ENCODE measurements around the gene MAST4. TPM values are rescaled to one million over a fixed set of nuclear protein-coding genes. Genes with fewer than 3 reads are reported as not detected.

Gene MAST4
- total RNA-seq, 5 donors from 2014 or later (not counting 1 experiment from before 2014, with no cell fraction given) = 26.1 to 35.5 (median 32.0) TPM

GRCh38 chr5:66810151-66810550 is 214.0 kb downstream of the MAST4 start:
- no peak overlapping the region for H3K27ac Mint-ChIP-seq
- no peaks in the 10 kb centered on the region for H3K36me3 ChIP-seq (ENCODE audit: control insufficient read depth in 2 of 2, extremely low read depth in 1 of 2, insufficient read depth in 1 of 2, low read length in 1 of 2)
- H3K4me3 Mint-ChIP-seq = no peak overlapping the region
- DNase-seq (no peak), ATAC-seq (replicated peaks in 1 of 4) (no peak)
- no peaks in the 10 kb centered on the region for H3K9me3 Mint-ChIP-seq
- H3K27me3 ChIP-seq (replicated peaks in 1 of 2; ENCODE audit: control insufficient read depth in 2 of 2, extremely low read depth in 1 of 2, insufficient read depth in 2 of 2, low read length in 1 of 2) = peaks cover 0 to 3% of the 10 kb centered on the region in 2 experiments
- H3K4me3 ChIP-seq (ENCODE audit: control insufficient read depth in 1 of 2, extremely low read depth in 1 of 2, low read length in 1 of 2) = no peak overlapping the region
- no peaks in the 10 kb centered on the region for H3K36me3 Mint-ChIP-seq
- H3K27me3 Mint-ChIP-seq = peaks cover 23 to 24% of the 10 kb centered on the region in 2 donors
- no peaks in the 10 kb centered on the region for H3K4me1 ChIP-seq (ENCODE audit: control insufficient read depth in 1 of 2, extremely low read depth in 1 of 2, insufficient read depth in 2 of 2, low read length in 2 of 2)
- no peak overlapping the region for H3K27ac ChIP-seq (ENCODE audit: low read length)
- ChIA-PET POLR2A (no interaction called here), CTCF (no interaction called here)
- H3K9me3 ChIP-seq = no peaks in the 10 kb centered on the region
- peaks cover 0 to 2% (median 0%) of the 10 kb centered on the region in 3 donors for H3K4me1 Mint-ChIP-seq
- WGBS (ENCODE audit: insufficient coverage) = no CpG with 5 or more reads among the region's 6 CpGs

- no peak overlapping the region for H3K27ac Mint-ChIP-seq
- POLR2A ChIA-PET = no interaction called here
- no peaks in the 10 kb centered on the region for H3K9me3 Mint-ChIP-seq
- no peaks in the 10 kb centered on the region for H3K4me1 ChIP-seq (ENCODE audit: control insufficient read depth in 1 of 2, extremely low read depth in 1 of 2, insufficient read depth in 2 of 2, low read length in 2 of 2)
- CTCF ChIA-PET = no interaction called here
- H3K27ac ChIP-seq (ENCODE audit: low read length) = no peak overlapping the region
- no peaks in the 10 kb centered on the region for H3K9me3 ChIP-seq
- no peaks in the 10 kb centered on the region for H3K27me3 ChIP-seq (replicated peaks in 1 of 2; ENCODE audit: control insufficient read depth in 2 of 2, extremely low read depth in 1 of 2, insufficient read depth in 2 of 2, low read length in 1 of 2)
- no peak overlapping the region for H3K4me3 ChIP-seq (ENCODE audit: control insufficient read depth in 1 of 2, extremely low read depth in 1 of 2, low read length in 1 of 2)
- H3K4me3 Mint-ChIP-seq = no peak overlapping the region
- H3K36me3 ChIP-seq (ENCODE audit: control insufficient read depth in 2 of 2, extremely low read depth in 1 of 2, insufficient read depth in 1 of 2, low read length in 1 of 2) = no peaks in the 10 kb centered on the region
- peaks cover 18 to 19% of the 10 kb centered on the region in 2 donors for H3K27me3 Mint-ChIP-seq
- no peak for DNase-seq
- no peaks in the 10 kb centered on the region for H3K36me3 Mint-ChIP-seq
- no peak for ATAC-seq (replicated peaks in 1 of 4)
- peaks cover 0 to 2% (median 0%) of the 10 kb centered on the region in 3 donors for H3K4me1 Mint-ChIP-seq
- 53% methylated on average over 4 of the region's 6 CpGs for WGBS (ENCODE audit: insufficient coverage)
Observed at GRCh38 chr5:66810848-66811261, 214.7 kb downstream of the MAST4 start.

GRCh38 chr5:66812291-66812690 is 216.1 kb downstream of the MAST4 start:
- Mint-ChIP-seq H3K4me1 (peaks cover 0 to 2% (median 0%) of the 10 kb centered on the region in 3 donors), H3K9me3 (no peaks in the 10 kb centered on the region), H3K27ac (no peak overlapping the region), H3K27me3 (peaks cover 9 to 11% of the 10 kb centered on the region in 2 donors), H3K36me3 (no peaks in the 10 kb centered on the region), H3K4me3 (no peak overlapping the region)
- Histone ChIP-seq H3K9me3 (no peaks in the 10 kb centered on the region), H3K36me3 (ENCODE audit: control insufficient read depth in 2 of 2, extremely low read depth in 1 of 2, insufficient read depth in 1 of 2, low read length in 1 of 2) (no peaks in the 10 kb centered on the region), H3K4me1 (ENCODE audit: control insufficient read depth in 1 of 2, extremely low read depth in 1 of 2, insufficient read depth in 2 of 2, low read length in 2 of 2) (no peaks in the 10 kb centered on the region), H3K4me3 (ENCODE audit: control insufficient read depth in 1 of 2, extremely low read depth in 1 of 2, low read length in 1 of 2) (no peak overlapping the region), H3K27ac (ENCODE audit: low read length) (no peak overlapping the region), H3K27me3 (replicated peaks in 1 of 2; ENCODE audit: control insufficient read depth in 2 of 2, extremely low read depth in 1 of 2, insufficient read depth in 2 of 2, low read length in 1 of 2) (no peaks in the 10 kb centered on the region)
- no peak for ATAC-seq (replicated peaks in 1 of 4)
- WGBS (ENCODE audit: insufficient coverage) = 86% methylated on average over 6 of the region's 8 CpGs
- DNase-seq = no peak
- ChIA-PET CTCF (interaction anchor here (0.8 to 1.4 kb wide), 2 partner anchors 16 kb away, joined by 4 to 5 read pairs; no protein-coding TSS in a partner anchor), POLR2A (no interaction called here)

DNA sequence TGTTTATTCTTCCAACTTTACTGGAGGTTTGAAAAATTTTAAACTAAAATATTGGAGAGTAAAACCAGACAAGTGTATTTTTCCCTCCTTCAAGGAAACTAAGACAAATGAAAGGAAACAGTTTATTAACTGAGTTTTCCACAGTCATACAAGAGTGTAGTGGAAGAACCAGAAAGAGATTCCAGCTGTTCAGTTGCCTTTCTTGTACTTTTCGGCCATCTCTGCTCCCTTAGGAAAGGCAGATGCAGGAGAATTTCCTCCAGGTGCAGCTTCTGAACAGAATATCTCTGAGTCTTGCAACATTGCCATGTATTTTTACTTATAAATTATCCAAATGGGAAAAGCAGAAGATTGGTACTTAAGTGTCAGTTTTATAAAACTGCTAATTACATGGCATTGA is 217.1 kb downstream of the MAST4 start:
- Histone ChIP-seq H3K36me3 (ENCODE audit: control insufficient read depth in 2 of 2, extremely low read depth in 1 of 2, insufficient read depth in 1 of 2, low read length in 1 of 2) (no peaks in the 10 kb centered on the region), H3K27ac (ENCODE audit: low read length) (no peak overlapping the region), H3K9me3 (no peaks in the 10 kb centered on the region), H3K4me1 (ENCODE audit: control insufficient read depth in 1 of 2, extremely low read depth in 1 of 2, insufficient read depth in 2 of 2, low read length in 2 of 2) (no peaks in the 10 kb centered on the region), H3K4me3 (ENCODE audit: control insufficient read depth in 1 of 2, extremely low read depth in 1 of 2, low read length in 1 of 2) (no peak overlapping the region), H3K27me3 (replicated peaks in 1 of 2; ENCODE audit: control insufficient read depth in 2 of 2, extremely low read depth in 1 of 2, insufficient read depth in 2 of 2, low read length in 1 of 2) (no peaks in the 10 kb centered on the region)
- no peaks in the 10 kb centered on the region for H3K9me3 Mint-ChIP-seq
- WGBS (ENCODE audit: insufficient coverage) = no CpG with 5 or more reads among the region's 1 CpG
- ATAC-seq (replicated peaks in 1 of 4) (no peak), DNase-seq (no peak)
- H3K36me3 Mint-ChIP-seq = no peaks in the 10 kb centered on the region
- ChIA-PET CTCF (interaction anchor here (1.2 to 1.6 kb wide), 5 partner anchors 12 to 394 kb away, joined by 3 to 5 read pairs (median 3); no protein-coding TSS in a partner anchor), POLR2A (no interaction called here)
- no peak overlapping the region for H3K4me3 Mint-ChIP-seq
- H3K4me1 Mint-ChIP-seq = peaks cover 0 to 2% (median 0%) of the 10 kb centered on the region in 3 donors
- peaks cover 2 to 4% of the 10 kb centered on the region in 2 donors for H3K27me3 Mint-ChIP-seq
- H3K27ac Mint-ChIP-seq = no peak overlapping the region

- Mint-ChIP-seq H3K4me3 (no peak overlapping the region), H3K27ac (no peak overlapping the region), H3K36me3 (no peaks in the 10 kb centered on the region), H3K4me1 (peaks cover 0 to 2% (median 0%) of the 10 kb centered on the region in 3 donors), H3K27me3 (peaks cover 0 to 2% of the 10 kb centered on the region in 2 donors), H3K9me3 (no peaks in the 10 kb centered on the region)
- Histone ChIP-seq H3K27ac (ENCODE audit: low read length) (no peak overlapping the region), H3K27me3 (replicated peaks in 1 of 2; ENCODE audit: control insufficient read depth in 2 of 2, extremely low read depth in 1 of 2, insufficient read depth in 2 of 2, low read length in 1 of 2) (no peaks in the 10 kb centered on the region), H3K4me1 (ENCODE audit: control insufficient read depth in 1 of 2, extremely low read depth in 1 of 2, insufficient read depth in 2 of 2, low read length in 2 of 2) (no peaks in the 10 kb centered on the region), H3K4me3 (ENCODE audit: control insufficient read depth in 1 of 2, extremely low read depth in 1 of 2, low read length in 1 of 2) (no peak overlapping the region), H3K36me3 (ENCODE audit: control insufficient read depth in 2 of 2, extremely low read depth in 1 of 2, insufficient read depth in 1 of 2, low read length in 1 of 2) (no peaks in the 10 kb centered on the region), H3K9me3 (no peaks in the 10 kb centered on the region)
- WGBS (ENCODE audit: insufficient coverage) = 50% methylated on average over 3 of the region's 6 CpGs
- ChIA-PET CTCF (interaction anchor here (0.6 to 3.0 kb wide), 10 partner anchors 10 to 393 kb away, joined by 3 to 12 read pairs (median 3); no protein-coding TSS in a partner anchor), POLR2A (no interaction called here)
- DNase-seq (peak in 24 of 35 experiments; percentile 3 to 70 (median 31)), ATAC-seq (replicated peaks in 1 of 4) (peak; percentile 60 to 68 (median 63))
Observed at GRCh38 chr5:66814146-66814991, 218.2 kb downstream of the MAST4 start.

DNA sequence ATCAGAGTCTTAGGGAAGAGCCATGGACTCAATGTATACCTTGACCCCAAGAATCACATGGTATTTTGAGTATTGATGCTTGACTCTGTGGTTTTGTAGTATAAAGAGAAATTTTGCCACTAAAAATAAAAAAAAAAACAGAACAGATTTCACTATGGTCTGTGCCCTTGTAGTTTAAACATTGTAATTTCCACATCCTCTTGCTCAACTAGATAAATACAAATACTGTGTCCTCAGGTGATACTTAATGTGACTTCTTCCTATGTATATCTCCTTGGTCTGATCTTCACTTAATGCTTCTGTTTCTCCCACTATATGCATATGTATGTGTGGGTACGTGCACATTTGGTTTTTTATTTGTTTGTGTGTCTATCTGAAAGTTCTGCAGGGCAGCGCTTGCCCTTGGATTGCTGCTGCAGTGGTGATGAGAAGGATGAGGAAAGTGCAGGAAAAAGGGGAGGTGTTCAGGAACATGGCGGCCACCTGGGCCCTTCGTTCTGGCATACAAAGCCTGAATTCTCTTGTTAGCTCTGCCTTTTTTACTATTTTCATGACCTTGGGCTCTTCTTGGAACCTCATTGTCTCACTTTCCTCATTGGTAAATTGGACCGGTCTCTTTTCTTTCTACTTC is 222.2 kb downstream of the MAST4 start:
- Histone ChIP-seq H3K36me3 (ENCODE audit: control insufficient read depth in 2 of 2, extremely low read depth in 1 of 2, insufficient read depth in 1 of 2, low read length in 1 of 2) (no peaks in the 10 kb centered on the region), H3K4me1 (ENCODE audit: control insufficient read depth in 1 of 2, extremely low read depth in 1 of 2, insufficient read depth in 2 of 2, low read length in 2 of 2) (peaks cover 4 to 11% of the 10 kb centered on the region in 2 experiments), H3K9me3 (no peaks in the 10 kb centered on the region), H3K4me3 (ENCODE audit: control insufficient read depth in 1 of 2, extremely low read depth in 1 of 2, low read length in 1 of 2) (no peak overlapping the region), H3K27me3 (replicated peaks in 1 of 2; ENCODE audit: control insufficient read depth in 2 of 2, extremely low read depth in 1 of 2, insufficient read depth in 2 of 2, low read length in 1 of 2) (peaks cover 0 to 6% of the 10 kb centered on the region in 2 experiments), H3K27ac (ENCODE audit: low read length) (no peak overlapping the region)
- H3K4me1 Mint-ChIP-seq = peaks cover 20 to 22% (median 21%) of the 10 kb centered on the region in 3 donors
- no peaks in the 10 kb centered on the region for H3K36me3 Mint-ChIP-seq
- DNase-seq (no peak), ATAC-seq (replicated peaks in 1 of 4) (no peak)
- CTCF ChIA-PET = interaction anchor here in 1 of 2 donors (0.6 kb wide), 2 partner anchors 19 to 1420 kb away, joined by 3 read pairs; no protein-coding TSS in a partner anchor
- no peaks in the 10 kb centered on the region for H3K27me3 Mint-ChIP-seq
- no peak overlapping the region for H3K27ac Mint-ChIP-seq
- no peak overlapping the region for H3K4me3 Mint-ChIP-seq
- WGBS (ENCODE audit: insufficient coverage) = 100% methylated on average over 1 of the region's 5 CpGs
- POLR2A ChIA-PET = no interaction called here
- no peaks in the 10 kb centered on the region for H3K9me3 Mint-ChIP-seq
